DND-41 (cell line): Measurements from ENCODE around the gene ISCU.

Experiments
- ATAC-seq: fragments of 200-7000 bp; cut with Tn5 transposase; 3 replicates; pipeline ENCODE4 v1.9.1; 2021; ENCODE audit warnings: low read depth; ENCODE audit not compliant: insufficient read depth
- DNase-seq: peaks from one replicate; pipeline ENCODE4 v3.0.0-alpha.2; 2020
- H2AFZ ChIP-seq: 2 replicates; pipeline ENCODE4 v1.6.0; 2012; ENCODE audit warnings: low read depth, low read length
- H3K27ac ChIP-seq: 2 replicates; pipeline ENCODE4 v1.5.1; 2012; ENCODE audit warnings: low read length, inconsistent platforms
- H3K27me3 ChIP-seq: fragments of 200-600 bp; sonication (generic); 2 replicates; pipeline ENCODE4 v1.6.0; 2012; ENCODE audit warnings: low read length, mild to moderate bottlenecking, inconsistent platforms; ENCODE audit not compliant: insufficient read depth, poor library complexity
- H3K36me3 ChIP-seq: 2 replicates; pipeline ENCODE4 v1.5.1; 2012; ENCODE audit warnings: low read length, inconsistent platforms; ENCODE audit not compliant: insufficient read depth
- H3K4me1 ChIP-seq: 2 replicates; pipeline ENCODE4 v1.5.1; 2012; ENCODE audit warnings: mild to moderate bottlenecking, low read length; ENCODE audit not compliant: insufficient read depth
- H3K4me2 ChIP-seq: 2 replicates; pipeline ENCODE4 v1.6.0; 2012; ENCODE audit warnings: mild to moderate bottlenecking, moderate library complexity, low read length, inconsistent platforms; ENCODE audit not compliant: insufficient read depth
- H3K4me3 ChIP-seq, 2 experiments: fragments of 200-600 bp in 1 of 2; shearing (Covaris generic) in 1 of 2; 2 replicates each; pipeline ENCODE4 v1.5.1; 2012 to 2016; ENCODE audit warnings: inconsistent platforms in 2 of 2, low read length in 2 of 2, mild to moderate bottlenecking in 2 of 2, low read depth in 1 of 2, moderate library complexity in 1 of 2
- H3K79me2 ChIP-seq: 2 replicates; pipeline ENCODE4 v1.6.0; 2012; ENCODE audit warnings: low read length, inconsistent platforms; ENCODE audit not compliant: insufficient read depth
- H3K9ac ChIP-seq: 2 replicates; pipeline ENCODE4 v1.6.0; 2012; ENCODE audit warnings: low read depth, mild to moderate bottlenecking, inconsistent platforms, low read length, moderate library complexity
- H3K9me3 ChIP-seq: 2 replicates; pipeline ENCODE4 v1.5.1; 2012; ENCODE audit warnings: low read length, moderate library complexity, mild to moderate bottlenecking, inconsistent platforms; ENCODE audit not compliant: insufficient read depth, severe bottlenecking
- H4K20me1 ChIP-seq: 2 replicates; pipeline ENCODE4 v1.6.0; 2012; ENCODE audit warnings: low read length; ENCODE audit not compliant: insufficient read depth
- EZH2 ChIP-seq: IDR thresholded peaks from 3 replicates; pipeline ENCODE4 v1.6.1; 2012; ENCODE audit warnings: borderline replicate concordance, low read depth, mild to moderate bottlenecking, moderate library complexity, low read length, inconsistent platforms; ENCODE audit not compliant: severe bottlenecking
- TF ChIP-seq, protein P1 (sequence below): IDR thresholded peaks from 2 replicates; pipeline ENCODE4 v1.5.1; 2012; ENCODE audit warnings: borderline replicate concordance, low read length, moderate library complexity, mild to moderate bottlenecking; ENCODE audit not compliant: poor library complexity, severe bottlenecking; ENCODE audit errors: extremely low read depth

The ISCU gene

DNA sequence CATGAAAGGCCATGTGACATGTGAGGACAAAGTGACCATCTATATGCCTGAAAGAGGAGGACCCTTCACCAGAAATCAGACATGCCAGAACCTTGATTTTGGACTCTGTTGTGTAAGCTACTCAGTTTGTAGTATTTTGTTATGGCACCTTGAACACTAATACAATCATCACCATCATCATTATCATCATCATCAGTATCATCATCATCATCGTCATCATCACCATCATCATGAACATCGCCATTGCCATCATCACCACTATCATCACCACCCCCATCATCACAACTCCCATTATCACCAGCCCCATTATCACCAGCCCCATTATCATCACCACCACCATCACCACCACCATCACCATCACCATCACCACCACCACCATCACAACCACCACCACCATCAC lies 15.9 kb downstream of the ISCU start:
- ATAC-seq (no peak), DNase-seq (no peak)
- no peak overlapping the region for H3K9ac ChIP-seq
- H3K36me3 ChIP-seq: no peaks in the 10 kb centered on the region
- H3K9me3 ChIP-seq: no peaks in the 10 kb centered on the region
- no peaks in the 10 kb centered on the region for H4K20me1 ChIP-seq
- no peak for TF ChIP-seq EZH2
- TF ChIP-seq, protein P1, sequence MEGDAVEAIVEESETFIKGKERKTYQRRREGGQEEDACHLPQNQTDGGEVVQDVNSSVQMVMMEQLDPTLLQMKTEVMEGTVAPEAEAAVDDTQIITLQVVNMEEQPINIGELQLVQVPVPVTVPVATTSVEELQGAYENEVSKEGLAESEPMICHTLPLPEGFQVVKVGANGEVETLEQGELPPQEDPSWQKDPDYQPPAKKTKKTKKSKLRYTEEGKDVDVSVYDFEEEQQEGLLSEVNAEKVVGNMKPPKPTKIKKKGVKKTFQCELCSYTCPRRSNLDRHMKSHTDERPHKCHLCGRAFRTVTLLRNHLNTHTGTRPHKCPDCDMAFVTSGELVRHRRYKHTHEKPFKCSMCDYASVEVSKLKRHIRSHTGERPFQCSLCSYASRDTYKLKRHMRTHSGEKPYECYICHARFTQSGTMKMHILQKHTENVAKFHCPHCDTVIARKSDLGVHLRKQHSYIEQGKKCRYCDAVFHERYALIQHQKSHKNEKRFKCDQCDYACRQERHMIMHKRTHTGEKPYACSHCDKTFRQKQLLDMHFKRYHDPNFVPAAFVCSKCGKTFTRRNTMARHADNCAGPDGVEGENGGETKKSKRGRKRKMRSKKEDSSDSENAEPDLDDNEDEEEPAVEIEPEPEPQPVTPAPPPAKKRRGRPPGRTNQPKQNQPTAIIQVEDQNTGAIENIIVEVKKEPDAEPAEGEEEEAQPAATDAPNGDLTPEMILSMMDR: no peak
- H3K4me3 ChIP-seq: no peak overlapping the region
- no peak overlapping the region for H3K4me2 ChIP-seq
- H2AFZ ChIP-seq: no peak overlapping the region
- H3K27ac ChIP-seq: no peak overlapping the region
- no peaks in the 10 kb centered on the region for H3K79me2 ChIP-seq
- no peaks in the 10 kb centered on the region for H3K4me1 ChIP-seq
- H3K27me3 ChIP-seq: no peaks in the 10 kb centered on the region

DNA sequence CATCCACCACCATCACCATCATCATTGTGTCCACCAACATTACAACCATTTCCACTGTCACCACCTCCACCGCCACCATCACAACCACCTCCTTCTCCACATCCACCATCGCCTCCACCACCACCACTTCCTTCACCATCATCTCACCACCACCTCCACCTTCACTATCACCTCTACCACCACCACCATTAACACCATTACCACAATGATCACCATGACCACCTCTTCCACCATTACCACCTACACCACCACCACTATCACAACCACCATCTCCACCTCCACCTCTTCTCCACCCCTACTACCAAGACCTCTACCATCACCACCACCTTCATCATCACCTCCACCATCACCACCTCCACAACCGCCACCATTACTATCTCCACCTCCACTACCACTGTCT lies 16.4 kb downstream of the ISCU start:
- H4K20me1 ChIP-seq: no peaks in the 10 kb centered on the region
- no peaks in the 10 kb centered on the region for H3K27me3 ChIP-seq
- no peaks in the 10 kb centered on the region for H3K9me3 ChIP-seq
- no peaks in the 10 kb centered on the region for H3K36me3 ChIP-seq
- no peak overlapping the region for H3K4me3 ChIP-seq
- no peak overlapping the region for H2AFZ ChIP-seq
- no peaks in the 10 kb centered on the region for H3K4me1 ChIP-seq
- TF ChIP-seq, protein P1: no peak
- no peak for TF ChIP-seq EZH2
- DNase-seq (no peak), ATAC-seq (no peak)
- H3K27ac ChIP-seq: no peak overlapping the region
- no peak overlapping the region for H3K4me2 ChIP-seq
- H3K79me2 ChIP-seq: no peaks in the 10 kb centered on the region
- no peak overlapping the region for H3K9ac ChIP-seq

DNA sequence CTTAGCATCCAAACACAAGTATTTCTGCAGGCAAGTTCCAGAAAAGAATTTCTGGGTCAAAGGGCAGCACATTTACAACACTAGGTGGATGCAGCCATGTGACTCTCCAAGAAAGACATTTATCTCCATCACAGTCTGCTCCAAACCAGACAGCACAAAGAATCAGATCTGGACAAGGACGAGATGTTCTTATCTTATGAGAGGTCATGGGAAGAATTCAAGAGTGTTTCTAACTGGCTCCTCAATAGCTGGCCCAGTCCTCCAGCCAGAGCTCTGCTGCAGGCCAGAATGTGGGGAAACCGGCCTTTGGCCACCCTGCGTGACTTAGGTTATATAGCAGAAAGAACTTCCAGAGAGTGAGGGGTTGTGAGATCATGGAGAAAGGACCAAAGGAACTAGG lies 18.1 kb downstream of the ISCU start:
- H3K36me3 ChIP-seq: no peaks in the 10 kb centered on the region
- H3K4me1 ChIP-seq: no peaks in the 10 kb centered on the region
- H3K4me3 ChIP-seq: no peak overlapping the region

More for the DNA sequence above, 18.1 kb downstream of the ISCU start:
- H2AFZ ChIP-seq: no peak overlapping the region
- DNase-seq (no peak), ATAC-seq (no peak)
- no peak overlapping the region for H3K9ac ChIP-seq
- no peak overlapping the region for H3K27ac ChIP-seq
- H3K4me2 ChIP-seq: no peak overlapping the region
- H3K9me3 ChIP-seq: no peaks in the 10 kb centered on the region
- H3K79me2 ChIP-seq: no peaks in the 10 kb centered on the region
- no peaks in the 10 kb centered on the region for H4K20me1 ChIP-seq
- no peak for TF ChIP-seq EZH2
- TF ChIP-seq, protein P1: no peak
- H3K27me3 ChIP-seq: no peaks in the 10 kb centered on the region
